Glomerular endothelial cell (primary cell): ENCODE results near the gene CELSR1. TPM values are rescaled to one million over a fixed set of nuclear protein-coding genes. Genes with fewer than 3 reads are reported as not detected.

ENCODE experiments used
- DNase-seq: peaks from one replicate; pipeline ENCODE4 v3.0.0-alpha.2; 2011; ENCODE audit warnings: low read depth, low spot score; ENCODE audit errors: extremely low read depth
- total RNA-seq: library from RNA; depleted of rRNA; stranded (reverse); fragments of >200 nt; gene quantifications from 2 replicates; pipeline ENCODE4 v1.2.3, GENCODE V29; 2015

The CELSR1 gene
- total RNA-seq, 1 donor from 2014 or later: 9.5 TPM

DNA sequence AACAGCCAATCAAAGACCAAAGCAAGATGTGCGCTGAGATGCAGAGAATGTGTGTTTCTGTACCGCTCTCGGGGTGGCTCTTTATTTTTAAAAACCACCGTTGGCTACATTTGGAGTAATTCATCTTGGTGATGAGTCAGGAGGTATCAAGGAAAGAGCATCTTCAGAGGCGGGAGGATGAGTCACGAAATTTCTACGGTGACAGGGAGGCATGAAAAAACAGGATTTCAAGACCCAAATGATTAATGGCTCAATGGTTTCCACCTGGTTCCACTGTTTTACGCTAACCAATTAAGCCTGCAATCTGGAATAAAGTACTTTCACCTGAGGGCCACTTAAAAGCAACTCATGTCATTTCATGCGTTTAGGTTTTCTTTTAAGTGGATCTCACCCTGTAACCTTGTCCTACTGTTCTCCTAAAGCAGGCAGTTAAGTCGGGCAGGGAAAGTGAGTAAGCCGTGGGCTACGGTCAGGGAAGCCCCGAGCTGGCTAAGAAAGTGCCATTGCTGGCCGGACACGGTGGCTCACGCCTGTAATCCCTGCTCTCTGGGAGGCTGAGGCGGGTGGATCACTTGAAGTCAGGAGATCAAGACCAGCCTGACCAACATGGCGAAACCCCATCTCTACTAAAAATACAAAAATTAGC is 74.6 kb downstream of the CELSR1 start:
- no peak for DNase-seq

- DNase-seq: no peak
Measured at GRCh38 chr22:46461566-46462180, 75.7 kb downstream of the CELSR1 start.

GRCh38 chr22:46460857-46461256 is 76.6 kb downstream of the CELSR1 start:
- no peak for DNase-seq

- DNase-seq: no peak
Measured at GRCh38 chr22:46459347-46460065, 77.9 kb downstream of the CELSR1 start.

- no peak for DNase-seq
Measured at GRCh38 chr22:46458525-46458924, 78.9 kb downstream of the CELSR1 start.

GRCh38 chr22:46457502-46458488 is 79.6 kb downstream of the CELSR1 start:
- DNase-seq: no peak

DNA sequence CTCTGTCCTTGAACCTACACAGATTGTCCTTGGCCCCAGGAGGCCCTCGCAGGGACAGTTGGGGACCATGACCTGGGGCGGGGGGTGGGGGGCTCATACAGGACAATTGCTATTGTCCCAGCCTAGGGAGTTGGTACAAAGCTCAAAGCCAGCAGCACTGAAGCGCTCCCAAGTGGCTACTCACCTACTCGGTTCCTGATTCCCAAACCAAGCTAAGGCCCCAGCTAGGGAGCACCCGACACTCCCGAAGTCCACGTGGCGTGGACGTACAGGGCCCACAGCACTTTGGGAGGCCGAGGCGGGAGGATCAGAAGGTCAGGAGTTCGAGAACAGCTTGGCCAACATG is 80.6 kb downstream of the CELSR1 start:
- no peak for DNase-seq

DNA sequence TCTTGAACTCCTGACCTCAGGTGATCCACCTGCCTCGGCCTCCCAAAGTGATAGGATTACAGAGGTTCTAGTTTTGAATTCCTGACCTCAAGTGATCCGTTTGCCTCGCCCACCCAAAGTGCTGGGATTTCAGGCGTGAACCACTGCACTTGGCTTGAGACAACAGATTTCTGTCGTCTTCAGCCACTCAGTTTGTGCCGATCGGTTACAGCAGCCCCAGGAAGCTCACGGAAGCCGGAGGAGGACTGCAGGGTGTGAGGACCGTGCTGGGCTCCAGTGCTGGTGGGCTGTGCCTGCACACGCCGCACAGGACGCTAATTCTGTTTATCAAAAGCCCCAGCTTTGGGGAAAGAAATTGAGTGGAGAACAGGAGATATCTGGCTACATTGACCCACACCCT is 82.0 kb downstream of the CELSR1 start:
- no peak for DNase-seq

DNA sequence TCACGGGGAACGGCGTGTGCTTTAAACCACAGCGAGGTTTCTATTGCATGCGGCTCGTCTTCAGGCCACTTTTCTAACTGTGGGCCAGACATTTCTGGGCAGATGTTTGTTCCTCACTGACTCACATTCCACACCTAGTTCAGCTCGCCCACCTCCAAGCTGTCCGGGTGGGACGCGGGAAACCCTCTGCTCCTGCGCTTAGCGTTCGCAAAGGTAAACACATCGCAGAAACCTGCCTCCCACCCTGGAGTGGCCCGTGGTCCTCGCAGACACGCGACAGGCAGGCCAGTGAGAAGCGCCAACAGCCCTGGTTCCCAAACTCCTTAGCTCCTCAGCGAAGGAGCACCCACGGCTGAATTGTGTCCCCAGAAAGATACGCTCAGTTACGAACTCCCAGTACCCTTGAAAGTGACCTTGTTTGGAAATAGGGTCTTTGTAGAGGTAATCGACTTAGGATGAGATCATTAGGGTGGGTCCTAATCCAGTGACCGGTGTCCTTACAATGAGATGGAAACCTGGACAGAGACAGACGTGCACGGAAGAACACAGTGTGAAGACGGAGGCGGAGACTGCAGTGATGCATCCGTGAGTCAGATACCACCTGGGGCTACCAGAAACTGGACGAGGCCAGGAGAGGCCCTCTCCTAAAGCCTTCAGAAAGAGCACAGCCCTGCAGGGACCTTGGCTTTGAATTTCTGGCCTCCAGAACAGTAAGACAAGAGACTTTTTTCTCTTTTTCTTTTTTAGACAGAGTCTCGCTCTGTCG is 82.7 kb downstream of the CELSR1 start:
- DNase-seq: no peak

GRCh38 chr22:46453829-46454503 is 83.5 kb downstream of the CELSR1 start:
- no peak for DNase-seq

DNA sequence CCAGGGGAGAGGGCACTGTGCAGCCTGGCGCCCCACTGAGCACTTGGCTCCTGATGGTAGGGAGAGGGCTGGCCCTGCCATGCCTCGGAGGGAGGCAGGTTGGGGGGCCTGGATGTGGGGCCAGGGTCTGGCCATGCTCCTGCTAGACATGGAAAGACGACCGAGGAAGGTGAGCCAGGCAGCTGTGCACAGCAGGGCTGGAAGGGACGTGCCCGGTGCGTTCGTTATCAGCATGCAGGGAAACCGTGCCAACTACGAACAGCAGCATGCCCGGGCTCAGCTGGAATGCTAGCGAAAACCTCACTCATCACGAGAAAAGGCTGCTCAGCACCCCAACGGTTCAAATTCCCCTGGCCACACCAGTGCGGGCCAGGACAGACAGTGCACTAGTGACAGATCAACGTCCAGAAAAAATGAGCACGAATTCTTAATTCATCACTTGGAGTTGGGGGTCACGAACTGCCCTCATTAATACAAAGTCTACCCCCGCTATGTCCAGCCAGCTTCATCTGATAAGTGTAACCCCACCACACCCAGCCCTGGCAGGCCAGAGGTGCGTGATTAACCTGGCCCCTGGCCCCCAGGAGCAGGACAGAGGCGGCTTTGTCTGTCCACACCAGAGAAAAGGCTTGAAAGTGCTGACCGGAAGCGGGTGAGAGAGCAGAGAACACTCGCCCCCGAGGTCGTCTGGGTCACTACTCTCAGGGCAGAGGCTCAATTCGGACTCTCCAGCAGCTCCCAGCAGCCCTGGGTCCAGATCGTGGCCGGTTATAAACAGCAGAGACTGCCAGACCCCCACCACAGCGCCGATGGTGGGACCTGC is 84.2 kb downstream of the CELSR1 start:
- no peak for DNase-seq

DNA sequence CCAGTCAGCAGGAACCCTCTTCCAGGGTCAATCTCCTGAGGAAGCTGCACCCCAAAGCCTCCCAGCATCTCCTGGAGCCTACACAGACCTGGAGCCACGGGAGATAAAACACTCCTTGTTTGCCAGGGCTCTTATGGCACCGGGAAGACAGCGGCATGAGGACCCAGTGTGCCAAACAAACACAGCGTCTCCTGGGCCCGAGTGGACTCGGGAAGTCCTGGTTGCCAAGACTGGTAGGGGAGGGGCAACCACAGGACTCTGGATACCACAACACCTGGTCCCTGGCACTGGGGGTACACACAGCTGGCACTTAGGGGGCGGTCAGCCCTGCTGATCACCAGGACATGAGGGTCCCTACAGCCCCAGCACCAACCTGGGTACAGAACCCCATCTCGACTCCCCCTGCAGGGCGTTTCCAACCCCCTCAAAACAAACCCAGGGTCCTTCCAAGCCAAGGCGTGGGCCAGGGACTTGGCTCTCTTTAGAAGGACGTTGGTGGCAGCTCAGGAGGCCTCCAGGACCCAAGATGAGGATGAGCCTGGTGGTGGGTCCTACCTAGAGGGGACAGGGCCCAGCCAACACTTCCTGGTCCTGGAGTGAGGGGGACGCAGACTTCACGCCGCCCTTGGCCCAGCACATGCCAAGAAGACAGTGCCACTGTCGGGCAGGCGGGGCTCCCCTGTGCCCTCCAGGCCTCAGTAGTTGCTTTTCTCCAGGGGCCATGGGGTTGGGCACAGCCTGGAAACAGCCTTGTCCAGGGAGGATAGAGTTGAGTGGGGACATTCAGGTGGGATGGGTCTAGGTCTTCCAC is 85.0 kb downstream of the CELSR1 start:
- no peak for DNase-seq

DNA sequence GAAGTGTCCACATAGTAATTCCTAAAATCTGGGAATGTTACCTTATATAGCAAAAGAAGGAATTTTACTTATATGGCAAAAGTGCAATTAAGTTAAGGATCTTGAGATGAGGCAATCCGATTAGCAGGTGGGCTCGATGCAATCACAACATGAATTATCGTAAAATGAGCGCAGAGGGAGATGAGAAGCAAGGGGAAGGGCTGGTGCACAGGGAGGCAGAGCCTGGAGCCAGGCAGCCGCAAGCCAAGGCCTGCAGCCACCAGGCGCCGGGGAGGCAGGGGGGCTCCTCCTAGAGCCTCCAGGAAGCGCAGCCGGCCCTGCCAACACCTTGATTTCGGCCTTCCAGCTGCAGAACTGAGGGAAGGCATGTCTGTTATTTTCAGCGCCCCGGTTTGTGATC is 85.7 kb downstream of the CELSR1 start:
- DNase-seq: no peak

GRCh38 chr22:46450931-46451561 is 86.4 kb downstream of the CELSR1 start:
- DNase-seq: no peak

DNA sequence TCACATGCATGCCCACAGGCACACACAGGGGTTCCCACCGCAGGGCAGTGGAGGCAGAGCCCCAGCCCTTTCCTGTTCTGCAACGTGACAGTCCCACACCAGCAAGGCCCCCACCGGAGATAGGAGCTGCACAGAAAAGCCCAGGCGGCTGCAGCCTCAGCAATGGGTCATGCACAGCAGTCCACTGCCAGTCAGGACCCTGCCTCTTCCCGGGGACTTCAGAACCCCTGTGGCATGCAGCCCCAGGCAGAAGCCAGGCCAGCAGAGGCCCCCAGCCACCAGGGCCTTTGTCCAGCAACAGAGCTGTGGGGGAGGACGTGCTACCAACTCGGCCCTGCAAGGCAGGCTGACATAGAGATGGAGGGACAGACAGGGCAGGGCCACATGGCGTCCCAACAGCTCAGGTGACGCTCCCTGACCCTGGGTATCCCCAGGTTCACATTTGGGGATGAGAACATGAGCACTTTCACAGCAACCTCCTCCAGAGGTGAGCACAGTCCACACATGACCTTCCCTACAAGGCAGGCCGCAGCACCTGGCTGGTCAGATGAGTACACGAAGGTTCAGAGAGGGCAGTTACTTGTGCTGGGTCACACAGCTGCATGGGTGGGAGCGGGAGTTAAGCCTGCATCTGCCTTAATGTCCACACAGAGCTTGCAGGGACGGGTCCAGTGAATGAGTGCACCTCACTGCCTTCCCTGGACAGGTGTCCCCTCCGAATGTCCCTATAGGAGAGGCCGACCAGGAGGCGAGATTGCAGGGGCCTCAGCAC is 87.3 kb downstream of the CELSR1 start:
- no peak for DNase-seq

DNA sequence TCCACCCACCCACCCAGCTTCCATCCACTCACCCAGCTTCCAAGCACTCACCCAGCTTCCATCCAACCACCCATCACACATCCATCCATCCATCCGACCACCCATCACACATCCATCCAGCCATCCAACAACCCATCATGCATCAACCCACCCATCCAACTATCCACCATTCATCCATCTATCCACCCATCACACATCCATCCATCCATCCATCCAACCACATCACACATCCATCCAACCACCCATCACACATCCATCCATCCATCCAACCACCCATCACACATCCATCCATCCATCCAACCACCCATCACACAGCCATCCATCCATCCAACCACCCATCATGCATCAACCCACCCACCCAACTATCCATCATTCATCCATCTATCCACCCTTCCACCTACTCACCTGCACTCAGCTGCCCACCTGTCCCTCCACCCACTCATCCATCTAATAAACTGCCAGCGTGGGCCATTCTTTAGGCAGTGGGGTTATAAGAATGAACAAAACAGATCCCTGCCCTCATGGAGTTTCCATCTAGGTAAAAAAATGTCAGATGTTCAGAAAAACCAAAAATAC is 88.2 kb downstream of the CELSR1 start:
- no peak for DNase-seq
